NCI-H510A (cell line): ENCODE results near the gene LHX1.

Source experiments
- DNase-seq: peaks from one replicate; lab custom pipeline; 2025; lab: John Stamatoyannopoulos, UW

The LHX1 gene

GRCh38 chr17:36937001-36937958 is at the start of gene LHX1:
LHX1 (plus strand) TSS chr17:36937475; CDS start chr17:36938198, 723 bp downstream.
- DNase-seq = no peak

- peak; percentile 75 for DNase-seq
Measured at GRCh38 chr17:36888236-36888951, 48.9 kb upstream of the LHX1 start.

- no peak for DNase-seq
Measured at GRCh38 chr17:36889770-36890349, 47.4 kb upstream of the LHX1 start.

- no peak for DNase-seq
Measured at GRCh38 chr17:36890398-36891168, 46.7 kb upstream of the LHX1 start.

- no peak for DNase-seq
Measured at GRCh38 chr17:36892112-36892838, 45.0 kb upstream of the LHX1 start.

- DNase-seq = no peak
Measured at GRCh38 chr17:36894177-36894576, 43.1 kb upstream of the LHX1 start.

- peak; percentile 23 for DNase-seq
Measured at GRCh38 chr17:36894925-36895324, 42.4 kb upstream of the LHX1 start.

GRCh38 chr17:36899250-36900159 is 37.8 kb upstream of the LHX1 start:
- DNase-seq = no peak

- DNase-seq = no peak
Measured at GRCh38 chr17:36900160-36900512, 37.1 kb upstream of the LHX1 start.

- no peak for DNase-seq
Measured at GRCh38 chr17:36901506-36901905, 35.8 kb upstream of the LHX1 start.

- DNase-seq = no peak
Measured at GRCh38 chr17:36907407-36907806, 29.9 kb upstream of the LHX1 start.

- DNase-seq = no peak
Measured at GRCh38 chr17:36910513-36910912, 26.8 kb upstream of the LHX1 start.

- no peak for DNase-seq
Measured at GRCh38 chr17:36911001-36911400, 26.3 kb upstream of the LHX1 start.

- DNase-seq = no peak
Measured at GRCh38 chr17:36913132-36913531, 24.1 kb upstream of the LHX1 start.

GRCh38 chr17:36918211-36918691 is 19.0 kb upstream of the LHX1 start:
- no peak for DNase-seq

- DNase-seq = no peak
Measured at GRCh38 chr17:36919407-36919968, 17.8 kb upstream of the LHX1 start.

- DNase-seq = no peak
Measured at GRCh38 chr17:36920032-36921005, 17.0 kb upstream of the LHX1 start.

GRCh38 chr17:36921095-36921851 is 16.0 kb upstream of the LHX1 start:
- no peak for DNase-seq
